B cell (primary cell): ENCODE data around the gene EVA1A.

Source experiments
- CTCF ChIP-seq: fragments of 200-600 bp; IDR thresholded peaks from one replicate; pipeline ENCODE4 v1.8.0; 2022; ENCODE audit warnings: antibody characterized with exemption, mild to moderate bottlenecking
- EZH2 ChIP-seq: IDR thresholded peaks from 2 replicates; pipeline ENCODE4 v1.6.1; 2012; ENCODE audit warnings: borderline replicate concordance, low read depth, mild to moderate bottlenecking, moderate library complexity, low read length; ENCODE audit not compliant: insufficient read depth, poor library complexity, severe bottlenecking

- TF ChIP-seq CTCF: no peak
- TF ChIP-seq EZH2: no peak
Observed at GRCh38 chr2:75523313-75524275, 37.1 kb downstream of the EVA1A start.
